GM18520 (cell line): ENCODE data around the gene RCAN2.
A peak's percentile ranks its signal among the peaks of the same experiment; 100 is the strongest.
"Not testable (repeated sequence)": the region's sequence is repeated elsewhere in the genome, so short reads cannot be mapped to it uniquely, and the experiment has no call there.

Experiments used
- ATAC-seq: cut with Tn5 transposase; IDR thresholded peaks from one replicate; pipeline ENCODE4 v1.9.1; 2021; ENCODE audit not compliant: unreplicated experiment

Gene RCAN2

DNA sequence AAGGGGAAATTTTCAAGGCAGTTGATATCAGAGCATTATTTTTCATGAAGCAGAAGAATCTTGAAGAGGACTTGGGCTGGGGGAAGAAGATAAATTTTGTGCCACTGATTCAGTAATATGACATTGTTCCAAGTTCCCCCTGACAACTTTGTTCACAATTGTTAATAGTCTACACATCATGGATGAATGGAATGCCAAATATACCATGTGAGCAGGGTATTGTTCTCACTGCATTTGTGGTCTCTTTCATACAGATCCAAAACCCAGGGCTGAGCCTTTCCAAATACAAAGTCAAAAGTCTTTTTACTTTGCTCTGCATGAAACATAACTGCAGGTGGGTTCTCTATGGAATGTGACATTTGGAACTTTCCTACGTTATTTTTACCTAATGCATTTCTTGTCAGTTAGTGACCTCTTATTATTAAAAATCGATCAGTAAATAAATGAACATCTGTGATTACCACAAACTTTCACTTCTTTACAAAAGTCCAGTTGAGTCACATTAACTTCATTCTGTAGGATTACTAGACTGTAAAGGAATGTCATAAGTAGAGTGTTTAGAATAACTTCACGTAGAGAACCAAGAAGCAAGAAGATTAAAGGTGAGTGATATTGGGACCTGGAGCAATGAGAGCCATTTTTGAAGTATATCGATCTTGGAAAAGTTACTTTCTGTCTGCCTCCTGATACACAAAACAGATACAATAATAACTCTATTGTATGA lies 100.9 kb downstream of the RCAN2 start:
- ATAC-seq = no peak

DNA sequence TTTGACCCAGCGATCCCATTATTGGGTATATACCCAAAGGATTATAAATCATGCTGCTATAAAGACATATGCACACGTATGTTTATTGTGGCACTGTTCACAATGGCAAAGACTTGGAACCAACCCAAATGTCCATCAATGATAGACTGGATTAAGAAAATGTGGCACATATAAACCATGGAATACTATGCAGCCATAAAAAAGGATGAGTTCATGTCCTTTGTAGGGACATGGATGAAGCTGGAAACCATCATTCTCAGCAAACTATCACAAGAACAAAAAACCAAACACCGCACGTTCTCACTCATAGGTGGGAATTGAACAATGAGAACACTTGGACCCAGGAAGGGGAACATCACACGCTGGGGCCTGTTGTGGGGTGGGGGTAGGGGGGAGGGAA lies 103.5 kb downstream of the RCAN2 start:
- ATAC-seq = not testable (repeated sequence)

DNA sequence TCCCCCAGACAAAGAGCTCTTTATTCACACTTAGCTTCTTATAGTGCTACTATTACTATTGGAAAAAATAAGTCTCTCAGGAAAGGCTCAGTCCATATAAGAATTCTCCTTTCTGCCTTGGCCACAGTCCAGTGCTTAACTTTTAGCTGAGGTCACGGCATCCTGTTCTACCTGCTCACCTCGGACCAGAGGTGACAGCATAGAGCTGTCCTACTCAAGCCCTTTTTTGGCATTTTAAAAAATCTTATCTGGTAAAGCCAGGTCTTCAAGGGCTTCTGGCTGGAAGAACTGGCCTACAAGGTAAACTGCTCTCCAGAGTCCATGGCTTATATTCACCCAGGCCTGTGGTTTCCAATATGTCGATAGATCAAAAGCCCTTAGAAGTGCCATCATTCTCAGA lies 109.7 kb downstream of the RCAN2 start:
- no peak for ATAC-seq

DNA sequence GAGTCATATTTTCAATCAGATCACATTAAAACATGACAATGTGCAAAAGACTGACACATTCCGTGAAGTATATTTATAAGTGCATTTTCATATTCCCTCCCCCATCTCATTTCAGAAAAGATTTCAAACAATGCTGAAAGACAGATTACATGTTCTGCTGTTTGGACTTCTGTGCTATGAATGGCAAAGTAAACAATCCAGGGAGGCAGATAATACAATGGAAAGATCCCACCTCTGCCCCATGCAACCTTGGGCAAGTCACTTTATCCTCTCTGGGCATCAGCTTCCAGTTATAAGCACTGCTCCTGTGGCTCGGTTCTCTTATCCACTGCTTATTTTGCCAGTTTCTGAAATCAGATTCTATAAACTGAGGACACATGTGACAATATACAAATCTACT lies 110.2 kb downstream of the RCAN2 start:
- no peak for ATAC-seq

DNA sequence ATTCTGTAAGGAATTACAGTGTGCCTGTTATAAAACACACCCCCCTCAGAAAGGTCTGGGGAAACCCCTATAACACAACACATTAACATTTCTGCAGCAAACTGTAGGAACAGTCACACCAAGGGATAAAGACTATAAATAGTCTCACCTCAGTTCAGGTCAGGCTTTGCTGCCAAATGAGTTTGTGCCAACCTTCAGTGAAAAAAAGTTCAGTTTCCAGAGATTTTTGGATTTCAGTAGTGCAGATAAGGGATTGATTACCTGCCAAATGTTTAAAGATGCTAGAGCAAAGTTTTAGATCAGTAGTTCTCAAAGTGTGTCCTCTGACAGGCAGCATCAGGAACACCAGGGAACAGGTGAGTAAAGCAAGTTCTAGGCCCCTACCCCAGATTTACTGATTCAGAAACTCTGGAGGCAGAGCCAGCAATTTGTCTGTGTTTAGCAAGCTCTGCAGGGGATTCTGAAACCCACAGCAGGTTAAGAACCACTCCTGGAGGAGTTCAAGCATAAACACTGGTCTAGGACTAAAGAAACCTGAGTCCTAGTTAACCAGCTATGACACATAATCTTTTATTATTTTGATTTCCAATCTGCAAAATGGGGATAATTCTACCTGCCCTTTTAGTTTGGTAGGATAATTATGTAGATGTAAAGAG lies 111.0 kb downstream of the RCAN2 start:
- no peak for ATAC-seq

DNA sequence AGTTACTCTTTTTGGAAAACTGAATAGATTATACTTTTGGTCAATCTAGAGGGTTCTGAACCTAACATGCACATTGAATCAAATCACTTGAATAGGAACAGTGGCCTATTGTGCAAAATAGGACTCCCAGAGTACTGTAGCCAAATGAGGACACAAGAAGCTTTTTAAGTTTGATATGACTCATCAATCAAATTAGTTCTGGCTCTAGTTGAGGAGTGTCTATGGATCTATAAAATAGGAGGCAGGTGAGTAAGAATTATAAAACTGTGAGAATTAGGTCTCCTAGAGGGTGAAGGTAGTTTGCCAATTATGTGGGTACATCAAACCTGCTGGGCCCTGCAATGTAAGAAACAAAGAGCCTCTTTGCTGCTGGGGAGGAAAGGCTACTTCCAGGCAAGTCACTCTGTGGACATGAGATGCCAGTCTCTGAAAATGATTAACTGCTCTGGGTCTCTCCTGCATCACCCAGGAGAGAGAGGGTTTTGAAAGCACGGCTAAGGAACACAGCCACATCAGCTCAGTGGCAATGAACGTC lies 112.3 kb downstream of the RCAN2 start:
- ATAC-seq = no peak

DNA sequence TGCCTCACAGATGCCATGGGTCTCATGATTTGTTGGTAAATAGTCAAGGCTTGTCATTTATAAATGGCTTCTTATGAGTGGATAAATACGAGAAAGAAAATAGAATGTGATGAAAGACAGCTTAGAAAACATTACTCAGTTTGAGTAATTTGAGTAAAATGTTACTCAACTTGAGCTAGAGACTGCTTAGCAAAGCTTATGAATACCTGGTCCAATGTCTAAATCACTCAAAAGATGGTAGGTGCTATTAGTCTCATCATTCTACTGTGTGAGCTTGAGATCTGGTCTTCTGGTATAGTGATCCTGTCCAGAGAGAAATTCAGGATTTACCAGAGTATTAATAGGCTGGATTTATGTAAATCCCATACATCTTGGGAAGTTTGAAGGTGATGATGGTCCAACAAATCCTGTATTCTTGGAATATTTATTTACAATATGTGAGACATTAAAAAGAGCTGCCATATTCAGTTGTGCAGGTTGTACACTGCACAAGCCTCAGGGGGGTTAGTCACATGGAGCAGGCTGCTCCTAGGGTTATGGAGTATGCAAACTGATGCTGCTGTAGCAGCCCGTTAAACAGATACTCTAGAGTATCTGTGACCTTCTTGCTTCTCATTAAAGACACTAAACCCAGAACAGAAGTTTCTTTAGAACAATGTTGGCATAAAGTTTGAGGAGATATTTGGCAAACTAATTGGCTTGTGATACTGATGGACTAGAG lies 112.9 kb downstream of the RCAN2 start:
- ATAC-seq = no peak

DNA sequence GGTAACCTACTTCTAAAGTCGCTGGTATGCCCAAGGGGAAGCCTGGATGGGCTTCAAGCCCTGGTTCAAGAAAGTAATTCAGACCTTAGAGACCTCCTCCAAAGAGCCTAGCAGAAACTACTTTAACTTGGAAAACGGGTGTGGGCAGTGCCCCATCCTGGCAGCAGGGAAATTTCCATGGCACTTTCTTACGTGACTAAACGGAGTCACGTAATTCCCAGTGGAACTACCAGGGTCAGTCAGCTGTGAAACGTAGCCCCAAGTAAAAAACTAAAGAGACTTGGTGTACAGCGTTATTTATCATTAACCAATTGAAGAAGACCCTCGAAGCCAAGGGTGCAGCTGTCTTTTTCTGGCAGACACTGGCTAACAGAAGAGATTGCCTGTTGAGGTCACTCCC lies 114.0 kb downstream of the RCAN2 start:
- no peak for ATAC-seq

DNA sequence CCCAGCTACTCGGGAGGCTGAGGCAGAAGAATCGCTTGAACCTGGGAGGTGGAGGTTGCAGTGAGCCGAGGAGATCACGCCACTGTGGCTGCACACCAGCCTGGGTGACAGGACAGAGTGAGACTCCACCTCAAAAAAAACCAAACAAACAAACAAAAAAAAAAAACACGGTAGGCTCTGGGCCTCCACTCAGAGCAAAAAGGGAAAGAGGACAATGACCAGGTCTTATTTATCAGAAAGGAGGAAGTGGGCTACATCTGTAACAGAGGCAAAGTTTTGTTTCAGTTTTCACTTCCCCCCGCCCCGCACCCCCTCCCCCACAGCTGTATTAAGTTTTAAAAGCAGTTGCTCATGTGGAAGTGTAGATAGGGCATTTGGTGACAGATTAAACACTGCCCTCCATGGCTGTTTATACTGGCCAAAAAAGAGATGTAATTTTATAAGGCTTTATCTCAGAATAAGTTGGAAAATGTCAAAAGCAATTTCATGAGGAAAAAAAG lies 114.6 kb downstream of the RCAN2 start:
- ATAC-seq = peak; percentile 63

DNA sequence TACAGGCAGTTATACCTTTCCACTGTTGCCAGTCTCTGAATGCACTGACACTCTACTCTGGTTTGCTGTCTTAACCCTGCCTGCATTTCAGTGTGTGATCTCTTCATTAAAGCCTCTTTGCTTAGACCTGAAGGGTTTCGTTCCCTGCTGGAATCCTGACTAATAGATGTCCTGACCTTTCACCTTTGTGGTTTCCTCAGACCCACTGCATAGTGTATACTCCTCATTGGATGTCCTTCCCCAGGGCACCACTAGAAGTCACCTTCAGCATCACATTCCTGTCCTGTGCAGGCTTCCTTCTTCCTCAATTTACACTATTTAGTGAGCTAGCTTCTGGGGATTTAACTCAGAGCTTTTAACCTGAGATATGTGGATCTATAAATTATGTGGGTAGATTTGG lies 120.6 kb downstream of the RCAN2 start:
- ATAC-seq = no peak

DNA sequence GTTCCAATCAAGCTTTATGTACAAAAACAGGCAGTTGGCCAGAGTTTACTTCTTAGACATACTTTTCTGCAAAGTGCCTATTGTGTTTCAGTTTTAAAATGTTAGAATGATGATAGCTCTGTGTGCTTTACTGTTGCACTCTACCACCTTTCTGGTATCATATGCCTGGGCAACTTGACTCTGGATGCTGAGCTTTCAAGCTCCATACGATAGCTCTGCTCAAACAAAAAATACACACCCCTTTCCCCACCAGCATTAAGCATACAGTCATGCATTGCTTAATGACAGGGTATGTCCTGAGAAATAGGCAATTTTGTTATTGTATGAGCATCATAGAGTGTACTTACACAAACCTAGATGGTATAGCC lies 123.1 kb downstream of the RCAN2 start:
- ATAC-seq = no peak

DNA sequence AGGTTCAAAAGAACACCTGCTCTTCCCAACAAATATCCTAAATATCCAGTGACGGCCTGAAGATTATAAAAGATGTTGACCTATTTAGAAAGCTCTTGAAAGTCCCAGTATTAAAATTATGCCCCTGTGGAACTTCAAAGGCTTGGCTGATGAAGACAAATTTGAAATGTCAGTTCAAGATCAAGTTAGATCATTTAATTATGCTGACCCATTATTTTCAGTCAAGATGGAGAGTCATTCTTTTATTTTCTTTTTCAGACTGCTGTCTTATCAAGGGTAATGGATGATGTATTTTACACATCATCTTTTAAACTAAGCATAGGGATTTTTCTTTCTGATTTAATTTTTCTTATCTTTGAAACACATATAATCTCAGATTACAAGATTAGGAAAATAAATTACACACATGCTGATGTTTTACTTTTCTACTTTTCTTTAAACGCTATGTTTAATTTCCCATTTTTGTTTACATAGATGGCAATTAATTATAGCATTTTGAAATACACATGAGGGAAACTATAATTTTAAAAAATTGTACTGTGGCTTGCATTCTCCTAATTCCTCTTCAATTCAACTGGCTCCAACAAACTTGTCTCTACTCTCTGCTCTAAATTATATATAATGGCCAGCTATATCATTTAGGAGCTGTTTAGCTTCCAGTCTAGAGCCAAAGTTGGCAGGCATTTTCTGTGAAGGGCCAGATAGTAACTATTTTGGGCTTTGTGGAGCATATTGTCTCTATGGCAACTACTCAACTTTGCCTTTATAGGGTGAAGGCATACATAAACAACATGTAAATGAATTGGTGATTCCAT lies 123.7 kb downstream of the RCAN2 start:
- ATAC-seq = no peak

DNA sequence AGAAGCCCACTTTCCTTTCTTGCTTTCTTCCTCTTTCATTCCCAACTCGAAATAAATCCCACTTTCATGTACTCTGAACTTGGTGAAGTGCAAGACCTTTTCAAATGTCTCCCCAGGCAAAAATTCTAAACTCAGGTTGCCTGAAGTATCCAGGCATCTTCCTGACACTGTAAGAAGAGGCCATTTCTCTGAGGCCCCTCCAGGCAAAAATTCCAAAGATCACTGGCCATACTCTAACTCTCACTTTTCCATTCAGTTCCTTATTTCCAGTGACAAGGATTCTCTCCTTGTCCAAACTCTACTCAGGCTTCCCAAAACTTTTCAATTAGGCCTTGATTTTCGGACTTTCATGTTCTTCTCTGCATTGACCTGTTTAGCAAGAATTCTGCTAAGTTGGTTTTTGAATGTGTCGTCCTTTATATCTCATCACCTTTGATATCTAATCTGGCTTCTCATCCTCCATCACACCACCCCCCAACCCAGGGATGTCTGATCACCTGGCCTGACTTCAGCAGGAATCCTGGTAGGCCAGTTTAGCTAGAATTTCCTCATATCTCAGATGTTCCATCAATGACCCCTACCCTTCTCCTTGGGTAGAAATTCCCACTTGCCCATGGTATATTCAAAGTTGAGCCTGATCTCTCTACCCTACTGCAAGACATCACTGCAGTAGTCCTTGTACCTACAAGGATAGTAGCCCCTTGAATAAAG lies 124.9 kb downstream of the RCAN2 start:
- no peak for ATAC-seq

DNA sequence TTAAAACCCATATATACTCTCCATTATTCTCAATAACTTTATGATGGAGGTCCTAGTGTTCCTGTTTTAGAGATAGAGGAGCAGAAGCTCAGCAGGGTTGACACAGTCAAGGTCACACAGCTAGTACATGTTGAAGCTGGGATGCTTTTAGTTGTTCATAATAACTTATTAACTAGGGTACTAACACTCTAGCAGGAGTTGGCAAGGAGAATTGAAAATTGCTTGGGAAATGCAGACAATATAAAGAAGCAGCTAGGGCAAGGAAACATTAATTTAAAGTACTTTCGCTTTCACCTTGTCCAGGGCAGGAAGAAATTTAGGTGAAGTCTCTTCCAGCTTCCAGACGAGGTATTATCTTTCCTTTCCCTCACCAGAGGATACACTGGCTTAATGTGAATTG lies 133.7 kb downstream of the RCAN2 start:
- no peak for ATAC-seq

DNA sequence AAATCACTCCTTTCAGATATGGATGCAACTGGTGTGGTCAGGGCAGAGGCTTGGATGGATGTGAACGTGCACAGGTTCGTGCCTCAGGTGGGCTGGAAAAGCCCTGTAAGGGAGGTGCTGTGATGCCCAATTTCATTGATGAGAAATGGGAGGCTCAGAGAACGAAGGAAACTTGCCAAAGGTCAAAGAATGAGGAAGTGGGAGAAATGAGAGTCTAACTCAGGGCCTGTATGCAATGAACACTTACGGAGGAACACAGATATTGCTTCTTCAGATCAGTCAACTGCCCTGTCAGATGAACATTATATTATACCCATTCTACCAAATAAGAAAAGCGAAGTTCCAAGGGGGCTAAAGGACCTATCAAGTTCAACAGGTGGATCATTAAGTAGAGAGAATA lies 134.7 kb downstream of the RCAN2 start:
- ATAC-seq = no peak

DNA sequence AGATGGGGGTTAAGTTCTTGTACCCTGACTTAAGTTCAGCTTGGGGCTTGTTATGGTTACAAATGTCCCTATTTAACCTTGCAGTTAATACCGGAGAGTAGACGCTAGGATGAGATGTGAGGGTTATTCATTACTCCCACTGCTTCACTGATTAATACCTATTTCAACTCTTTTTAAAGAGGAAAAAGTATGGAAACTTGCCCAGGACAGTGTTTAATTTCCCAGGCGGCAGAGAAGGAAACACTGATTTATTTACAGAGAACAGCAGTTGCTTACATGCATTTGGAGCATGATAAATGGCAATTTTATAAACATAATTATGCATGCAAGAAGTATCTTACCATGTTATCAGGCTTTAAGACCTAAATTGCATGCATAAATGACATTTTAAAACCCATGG lies 137.7 kb downstream of the RCAN2 start:
- ATAC-seq = no peak

DNA sequence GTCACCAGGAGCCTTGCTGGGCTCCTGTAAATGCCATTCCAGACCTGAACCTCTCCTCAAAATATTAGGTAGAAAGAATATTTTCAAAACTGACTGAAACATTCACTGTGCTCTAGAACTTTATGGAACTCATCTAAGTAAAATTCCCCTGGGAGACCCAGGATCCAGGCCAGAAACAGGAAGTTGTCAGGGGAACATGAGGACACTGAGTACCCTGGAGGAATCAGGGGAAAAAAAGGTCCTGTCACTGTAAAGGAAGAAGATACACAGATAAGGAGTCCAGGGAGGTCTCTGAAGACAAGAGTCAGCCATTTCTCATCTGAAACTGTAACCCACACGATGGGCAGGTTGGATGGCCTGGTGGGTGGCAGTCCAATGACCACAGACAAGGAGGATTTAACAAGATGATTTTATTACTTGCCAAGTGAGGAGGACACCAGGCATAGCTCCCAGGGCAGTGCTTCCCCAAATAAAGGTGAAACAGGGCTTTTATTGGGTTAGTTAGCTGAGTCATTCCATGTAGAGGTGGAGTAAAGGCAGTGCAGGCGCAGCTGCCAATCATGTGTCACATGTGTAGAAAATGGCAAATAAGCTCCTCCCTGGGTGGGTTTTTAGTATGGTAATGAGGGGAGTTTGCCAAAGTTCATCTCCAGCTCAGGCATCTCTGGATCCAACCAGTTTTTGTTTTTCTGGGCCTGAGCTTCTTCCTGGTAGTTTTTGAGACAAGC lies 138.5 kb downstream of the RCAN2 start:
- ATAC-seq = no peak

DNA sequence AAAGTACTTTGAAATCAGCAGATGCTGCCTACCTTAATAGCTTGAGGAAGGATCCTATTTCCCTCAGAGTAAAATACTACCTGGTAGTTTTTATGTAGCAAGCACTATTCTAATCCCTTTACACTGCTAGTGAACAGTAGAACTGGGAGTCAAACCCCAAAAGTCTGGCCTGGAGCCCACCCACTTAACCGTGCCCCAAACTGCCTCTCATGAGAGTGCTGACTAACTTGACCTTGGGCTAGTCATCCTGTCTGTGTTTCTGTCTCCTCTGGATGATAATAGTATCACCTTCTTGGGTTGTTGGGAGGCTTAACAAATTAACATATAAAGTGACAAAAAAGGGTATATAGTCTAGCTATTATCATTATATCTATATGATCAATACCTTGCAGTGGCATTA lies 140.5 kb downstream of the RCAN2 start:
- no peak for ATAC-seq

DNA sequence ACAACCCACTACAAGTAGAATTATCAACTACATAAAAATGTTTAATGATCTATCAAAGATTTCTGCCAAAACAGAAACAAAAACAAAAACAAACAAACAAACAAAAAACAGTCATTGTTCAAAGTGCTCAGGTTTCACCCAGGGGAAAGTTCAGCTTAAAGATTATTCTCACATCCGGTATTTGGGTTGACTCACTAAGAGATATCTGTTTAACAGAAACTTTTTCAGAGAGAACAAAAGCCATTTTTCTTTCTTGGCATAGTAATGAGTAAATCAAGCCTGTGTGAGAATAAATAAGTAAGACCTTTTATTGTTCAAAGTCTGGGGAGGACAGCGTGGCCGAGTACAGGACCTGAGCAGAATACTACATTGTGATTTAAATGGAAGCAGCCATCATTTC lies 143.6 kb downstream of the RCAN2 start:
- ATAC-seq = peak; percentile 52

DNA sequence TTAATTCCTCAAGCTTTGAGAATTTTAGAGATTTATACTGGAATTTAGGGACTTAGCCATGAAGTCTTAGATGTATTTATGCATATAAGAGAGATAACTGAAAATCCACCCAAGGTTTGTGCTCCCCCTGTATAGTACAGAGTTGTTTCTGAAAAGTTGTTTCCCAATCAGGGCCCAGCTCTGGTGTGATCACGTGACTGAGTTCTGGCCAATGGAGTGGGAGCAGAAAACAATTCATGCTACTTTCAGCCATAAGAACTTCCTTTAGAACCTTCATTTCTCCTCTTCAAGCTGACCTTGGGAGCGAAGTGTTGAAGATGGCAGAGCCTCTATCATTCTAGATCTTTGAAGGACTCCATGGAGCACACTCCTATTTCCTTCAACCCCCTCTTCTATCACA lies 151.0 kb downstream of the RCAN2 start:
- ATAC-seq = no peak
